Peyer's patch (tissue), 4 donors: Measurements from ENCODE around the gene SLC4A11. TPM values are rescaled to one million over a fixed set of nuclear protein-coding genes. Genes with fewer than 3 reads are reported as not detected.

ENCODE experiments used
- DNase-seq, 3 donors: peaks; one replicate each; pipeline ENCODE4 v3.0.0-alpha.2; 2017 to 2019
- H3K27ac ChIP-seq, 4 donors: fragments of 200-600 bp; sonication (generic); one replicate each; pipeline ENCODE4 v1.5.1; 2016 to 2019
- H3K27me3 ChIP-seq, 2 donors: fragments of 200-600 bp; sonication (generic); one replicate each; pipeline ENCODE4 v1.5.1; 2019
- H3K36me3 ChIP-seq, 3 donors: fragments of 200-600 bp; sonication (generic); one replicate each; pipeline ENCODE4 v1.5.1; 2016 to 2019
- H3K4me1 ChIP-seq, 4 donors: fragments of 200-600 bp; sonication (generic); one replicate each; pipeline ENCODE4 v1.5.1; 2016 to 2019
- H3K4me3 ChIP-seq, 4 donors: fragments of 200-600 bp; sonication (generic); 1 replicate in 3 of 4; 2 replicates in 1 of 4; pipeline ENCODE4 v1.5.1; 2016 to 2019; ENCODE audit warnings: mild to moderate bottlenecking in 1 of 4
- H3K9me3 ChIP-seq, 4 donors: fragments of 200-600 bp; sonication (generic); one replicate each; pipeline ENCODE4 v1.5.1; 2016 to 2019; ENCODE audit warnings: mild to moderate bottlenecking in 1 of 4
- CTCF ChIP-seq, 6 experiments: fragments of 450-650 bp in 4 of 6; fragments of 200-600 bp in 2 of 6; sonication (generic) in 1 of 6; IDR thresholded peaks; one replicate each; pipeline ENCODE4 v1.5.1; 2017 to 2019; ENCODE audit warnings: antibody characterized with exemption in 6 of 6, mild to moderate bottlenecking in 3 of 6, moderate library complexity in 1 of 6
- POLR2A ChIP-seq, 2 donors: fragments of 450-650 bp; IDR thresholded peaks; one replicate each; pipeline ENCODE4 v1.5.1; 2017; ENCODE audit warnings: antibody characterized with exemption in 2 of 2, mild to moderate bottlenecking in 2 of 2, moderate library complexity in 2 of 2
- total RNA-seq, 4 donors: library from RNA; depleted of rRNA; stranded (reverse); fragments of >200 nt; gene quantifications; one replicate each; pipeline ENCODE4 v1.1.0, GENCODE V29; 2016

SLC4A11 gene
- total RNA-seq, 4 donors from 2014 or later = 0.54 to 1.1 (median 0.70) TPM; not detected in 1

DNA sequence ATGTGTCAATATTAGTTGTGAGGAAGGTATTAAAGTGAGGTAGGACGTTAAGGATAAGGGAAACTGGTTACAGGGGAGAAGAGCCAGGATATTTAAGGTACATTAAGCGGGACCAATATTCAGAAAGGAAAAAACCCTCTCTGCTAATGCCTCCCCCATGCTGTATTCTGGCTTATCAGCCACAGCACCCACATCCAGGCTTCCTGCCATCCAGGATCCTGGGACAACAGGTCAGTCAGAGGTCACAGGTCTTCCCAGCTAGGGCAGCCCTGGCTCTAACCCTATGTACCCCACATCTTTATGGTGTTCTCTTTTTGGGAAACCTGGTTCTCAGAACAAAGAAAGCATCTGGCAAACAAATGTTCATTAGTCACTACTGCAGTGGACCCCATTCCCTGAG lies 39.8 kb downstream of the SLC4A11 start:
- peaks cover 0 to 15% (median 7%) of the 10 kb centered on the region in 4 donors for H3K4me1 ChIP-seq
- H3K27me3 ChIP-seq = no peaks in the 10 kb centered on the region
- H3K27ac ChIP-seq = no peak overlapping the region
- H3K4me3 ChIP-seq = no peak overlapping the region
- no peak for DNase-seq
- H3K36me3 ChIP-seq = peaks cover 0 to 65% (median 0%) of the 10 kb centered on the region in 3 donors
- H3K9me3 ChIP-seq = no peaks in the 10 kb centered on the region
- TF ChIP-seq POLR2A (IDR thresholded peaks at IDR 0.05) = no peak
- TF ChIP-seq CTCF (IDR thresholded peaks at IDR 0.05) = no peak

- Histone ChIP-seq H3K4me3 (no peak overlapping the region), H3K27me3 (no peaks in the 10 kb centered on the region), H3K4me1 (no peaks in the 10 kb centered on the region), H3K9me3 (no peaks in the 10 kb centered on the region), H3K36me3 (peaks cover 0 to 95% (median 0%) of the 10 kb centered on the region in 3 donors), H3K27ac (no peak overlapping the region)
- DNase-seq = no peak
- TF ChIP-seq POLR2A (IDR thresholded peaks at IDR 0.05) = no peak
- no peak for TF ChIP-seq CTCF (IDR thresholded peaks at IDR 0.05)
These were observed 43.3 kb downstream of the SLC4A11 start for GRCh38 chr20:3195590-3196237.

DNA sequence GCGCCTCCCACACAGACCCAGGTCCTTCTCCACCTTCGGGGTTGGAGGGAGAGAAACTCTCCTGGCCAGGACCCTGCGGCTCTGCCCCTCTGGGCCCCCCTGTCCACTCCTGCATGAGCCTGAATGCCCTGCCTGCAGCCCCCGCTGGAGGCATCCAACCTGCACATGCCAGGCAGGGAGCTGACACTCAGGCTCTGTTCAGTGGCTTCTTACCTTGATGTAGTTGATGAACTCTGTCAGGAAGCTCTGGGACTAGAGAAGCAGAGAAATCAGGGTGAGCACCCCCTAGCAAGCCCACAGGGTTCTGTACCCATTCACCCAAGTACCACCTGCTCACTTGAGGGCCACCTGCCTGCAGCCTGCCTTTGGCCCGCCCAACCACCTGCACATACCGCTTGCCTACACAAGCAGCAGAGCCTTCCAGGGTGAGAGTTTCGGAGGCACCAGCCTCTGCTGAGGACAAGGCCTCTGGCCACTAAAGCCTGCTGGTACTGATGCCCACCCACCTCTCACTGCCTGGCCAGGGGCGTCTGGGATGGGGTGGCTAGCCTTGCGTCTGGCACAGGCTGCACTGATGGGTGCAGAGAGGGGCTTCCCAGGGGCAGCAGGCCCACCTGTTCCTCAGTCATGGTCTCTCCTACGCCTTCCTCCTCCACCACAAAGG lies 44.2 kb downstream of the SLC4A11 start:
- Histone ChIP-seq H3K36me3 (peaks cover 0 to 93% (median 0%) of the 10 kb centered on the region in 3 donors), H3K27ac (no peak overlapping the region), H3K4me3 (no peak overlapping the region), H3K9me3 (no peaks in the 10 kb centered on the region), H3K4me1 (no peaks in the 10 kb centered on the region), H3K27me3 (no peaks in the 10 kb centered on the region)
- no peak for DNase-seq
- TF ChIP-seq CTCF (IDR thresholded peaks at IDR 0.05) (no peak), POLR2A (IDR thresholded peaks at IDR 0.05) (no peak)

GRCh38 chr20:3193806-3194616 lies 45.0 kb downstream of the SLC4A11 start:
- TF ChIP-seq POLR2A (IDR thresholded peaks at IDR 0.05) (no peak), CTCF (IDR thresholded peaks at IDR 0.05) (no peak)
- peaks cover 0 to 92% (median 0%) of the 10 kb centered on the region in 3 donors for H3K36me3 ChIP-seq

DNA sequence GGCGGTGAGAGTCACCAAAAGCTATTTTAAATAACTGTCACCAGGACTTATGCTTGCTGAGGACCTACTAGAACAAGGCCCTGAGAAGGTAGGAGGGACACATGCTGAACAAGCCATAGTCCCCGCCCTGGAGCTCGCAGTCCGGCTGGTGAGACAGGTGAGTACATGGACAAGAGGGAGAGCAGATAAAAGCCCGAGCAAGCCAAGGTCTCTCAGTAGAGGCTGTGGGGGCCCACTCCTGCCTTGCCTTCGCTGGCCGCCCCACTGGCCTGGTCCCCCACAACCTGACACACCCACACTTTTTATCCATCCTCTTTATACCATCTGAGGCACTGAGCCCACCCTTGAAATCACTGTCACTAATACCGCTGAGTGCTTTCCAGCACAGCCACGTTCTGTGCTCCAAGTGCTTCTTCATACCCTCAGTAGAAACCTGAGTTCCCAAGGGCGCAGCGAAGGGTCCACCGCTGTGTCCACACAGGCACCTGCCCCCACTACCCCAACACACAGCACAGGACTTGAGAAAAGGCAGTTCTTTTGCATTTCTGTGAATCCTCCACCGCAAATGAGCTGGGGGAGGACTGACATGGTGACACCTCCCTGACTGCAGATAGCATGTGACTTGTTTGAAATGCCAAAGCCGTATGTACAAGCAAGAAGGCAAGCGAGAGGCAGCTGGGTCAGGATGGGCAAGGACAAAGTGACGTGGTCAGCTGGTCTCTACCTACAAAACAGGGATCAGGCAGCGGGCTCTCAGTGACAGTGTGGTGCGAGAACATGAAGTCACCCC lies 46.6 kb downstream of the SLC4A11 start:
- Histone ChIP-seq H3K36me3 (peaks cover 0 to 81% (median 0%) of the 10 kb centered on the region in 3 donors), H3K27me3 (no peaks in the 10 kb centered on the region), H3K4me1 (no peaks in the 10 kb centered on the region), H3K4me3 (no peak overlapping the region), H3K27ac (no peak overlapping the region), H3K9me3 (no peaks in the 10 kb centered on the region)
- TF ChIP-seq POLR2A (IDR thresholded peaks at IDR 0.05) (no peak), CTCF (IDR thresholded peaks at IDR 0.05) (no peak)
- no peak for DNase-seq

More at GRCh38 chr20:3193806-3194616, 45.0 kb downstream of the SLC4A11 start:
- no peak overlapping the region for H3K27ac ChIP-seq
- H3K4me3 ChIP-seq = no peak overlapping the region
- no peaks in the 10 kb centered on the region for H3K4me1 ChIP-seq
- no peaks in the 10 kb centered on the region for H3K27me3 ChIP-seq
- DNase-seq = no peak
- no peaks in the 10 kb centered on the region for H3K9me3 ChIP-seq
